H1 (cell line): Measurements from ENCODE around the gene MTFR1L. TPM values are rescaled to one million over a fixed set of nuclear protein-coding genes. Genes with fewer than 3 reads are reported as not detected.

Experiments used
- CTCF ChIA-PET: fragments of 300-600 bp; sonication (Branson Sonifier 250); formaldehyde crosslinking; loops from one replicate; lab custom pipeline; 2021; ENCODE audit not compliant: partially characterized antibody; lab: Charles Lee
- POLR2A ChIA-PET: fragments of 300-600 bp; sonication (Branson Sonifier 250); formaldehyde crosslinking; loops from one replicate; lab custom pipeline; 2021; ENCODE audit warnings: inconsistent platforms; ENCODE audit not compliant: partially characterized antibody; lab: Charles Lee
- DNase-seq, 2 experiments: peaks; one replicate each; pipeline versions ENCODE4 v3.0.0 to v3.0.0-alpha.2; 2010 to 2022; ENCODE audit warnings: low spot score in 2 of 2, low read depth in 1 of 2, mixed read lengths in 1 of 2
- FAIRE-seq: peaks from 2 replicates; lab custom pipeline; 2011; peaks lifted over from hg19 to GRCh38; lab: Jason Lieb, UNC
- H2AFZ ChIP-seq: 2 replicates; pipeline ENCODE4 v1.8.1; 2012; ENCODE audit warnings: low read length, inconsistent platforms
- H2AK5ac ChIP-seq: 2 replicates; pipeline ENCODE4 v1.6.1; 2013; ENCODE audit warnings: low read depth, low read length
- H2BK120ac ChIP-seq: replicated peaks from 2 replicates; pipeline ENCODE3; 2013; ENCODE audit warnings: low read depth, low read length, inconsistent platforms
- H2BK12ac ChIP-seq: 2 replicates; pipeline ENCODE4 v1.6.1; 2013; ENCODE audit warnings: low read depth, low read length
- H2BK15ac ChIP-seq: 2 replicates; pipeline ENCODE4 v1.6.1; 2013; ENCODE audit warnings: low read length
- H2BK20ac ChIP-seq: 2 replicates; pipeline ENCODE4 v1.6.1; 2013; ENCODE audit warnings: low read length
- H2BK5ac ChIP-seq: 2 replicates; pipeline ENCODE4 v1.6.1; 2013; ENCODE audit warnings: low read depth, low read length
- H3K14ac ChIP-seq: 2 replicates; pipeline ENCODE4 v1.6.1; 2013; ENCODE audit warnings: inconsistent platforms; ENCODE audit not compliant: insufficient read length
- H3K18ac ChIP-seq: 2 replicates; pipeline ENCODE4 v1.6.1; 2013; ENCODE audit warnings: low read length; ENCODE audit errors: extremely low read depth
- H3K23ac ChIP-seq: 2 replicates; pipeline ENCODE4 v1.6.1; 2013; ENCODE audit warnings: inconsistent platforms; ENCODE audit not compliant: insufficient read length
- H3K23me2 ChIP-seq: 2 replicates; pipeline ENCODE4 v1.6.1; 2013; ENCODE audit warnings: low read depth, low read length
- H3K27ac ChIP-seq: 2 replicates; pipeline ENCODE4 v1.6.1; 2011; ENCODE audit warnings: low read depth, low read length, inconsistent platforms
- H3K27me3 ChIP-seq, 4 experiments: replicated peaks in 1 of 4; 1 replicate in 1 of 4; 2 replicates in 3 of 4; pipeline versions ENCODE4 v1.6.1 to v1.8.1; 2011 to 2013; ENCODE audit warnings: low read length in 3 of 4, mild to moderate bottlenecking in 3 of 4, inconsistent platforms in 2 of 4, mixed read lengths in 2 of 4, moderate library complexity in 1 of 4; ENCODE audit not compliant: control insufficient read depth in 3 of 4, insufficient read depth in 3 of 4; ENCODE audit errors: extremely low read depth in 1 of 4
- H3K36me3 ChIP-seq, 4 experiments: 2 replicates each; pipeline versions ENCODE4 v1.6.1 to v1.8.1; 2011 to 2013; ENCODE audit warnings: mild to moderate bottlenecking in 4 of 4, low read length in 3 of 4, moderate library complexity in 2 of 4, control low read depth in 1 of 4, inconsistent platforms in 1 of 4; ENCODE audit not compliant: insufficient read depth in 4 of 4, control insufficient read depth in 2 of 4
- H3K4ac ChIP-seq: replicated peaks from 2 replicates; pipeline ENCODE3; 2013; ENCODE audit warnings: low read length, low read depth, mixed read lengths, inconsistent platforms; ENCODE audit not compliant: insufficient read length
- H3K4me1 ChIP-seq, 4 experiments: replicated peaks in 1 of 4; 1 replicate in 1 of 4; 2 replicates in 3 of 4; pipeline versions ENCODE4 v1.6.1 to v1.8.1; 2011 to 2013; ENCODE audit warnings: low read length in 3 of 4, inconsistent platforms in 2 of 4, mixed read lengths in 1 of 4; ENCODE audit not compliant: insufficient read depth in 4 of 4, control insufficient read depth in 3 of 4
- H3K4me2 ChIP-seq, 2 experiments: 2 replicates each; pipeline versions ENCODE4 v1.6.1 to v1.8.1; 2011 to 2013; ENCODE audit warnings: low read depth in 2 of 2, low read length in 2 of 2, control low read depth in 1 of 2, inconsistent platforms in 1 of 2, mild to moderate bottlenecking in 1 of 2; ENCODE audit not compliant: insufficient read depth in 1 of 2
- H3K4me3 ChIP-seq, 4 experiments: fragments of 200-600, 300-600 bp in 1 of 4; sonication (generic), shearing (Covaris generic), sonication (Bioruptor Twin) in 1 of 4; 2 replicates each; pipeline versions ENCODE4 v1.5.1 to v1.8.1; 2011 to 2016; ENCODE audit warnings: low read length in 4 of 4, low read depth in 3 of 4, control low read depth in 2 of 4, inconsistent platforms in 2 of 4, mild to moderate bottlenecking in 2 of 4, mixed read lengths in 1 of 4, moderate library complexity in 1 of 4; ENCODE audit not compliant: insufficient read depth in 2 of 4; ENCODE audit errors: extremely low read depth in 1 of 4
- H3K56ac ChIP-seq: replicated peaks from 2 replicates; pipeline ENCODE3; 2013; ENCODE audit warnings: low read depth, mild to moderate bottlenecking, mixed read lengths, low read length, inconsistent platforms; ENCODE audit not compliant: insufficient read length
- H3K79me1 ChIP-seq: 2 replicates; pipeline ENCODE4 v1.6.1; 2013; ENCODE audit warnings: low read depth, low read length, control low read depth
- H3K79me2 ChIP-seq, 2 experiments: 2 replicates each; pipeline versions ENCODE4 v1.6.1 to v1.8.1; 2012 to 2013; ENCODE audit warnings: low read length in 2 of 2, mild to moderate bottlenecking in 2 of 2, inconsistent platforms in 1 of 2; ENCODE audit not compliant: insufficient read depth in 2 of 2, control insufficient read depth in 1 of 2
- H3K9ac ChIP-seq, 4 experiments: replicated peaks in 1 of 4; 1 replicate in 1 of 4; 2 replicates in 3 of 4; pipeline versions ENCODE4 v1.6.1 to v1.8.1; 2011 to 2013; ENCODE audit warnings: low read depth in 3 of 4, low read length in 3 of 4, control low read depth in 2 of 4, mild to moderate bottlenecking in 2 of 4, moderate library complexity in 2 of 4, inconsistent platforms in 1 of 4; ENCODE audit errors: extremely low read depth in 1 of 4
- H3K9me3 ChIP-seq, 2 experiments: 2 replicates each; pipeline versions ENCODE4 v1.6.1 to v1.8.1; 2012 to 2013; ENCODE audit warnings: mild to moderate bottlenecking in 2 of 2, moderate library complexity in 2 of 2, control low read depth in 1 of 2, inconsistent platforms in 1 of 2, low read depth in 1 of 2, low read length in 1 of 2, mixed read lengths in 1 of 2; ENCODE audit not compliant: insufficient read depth in 2 of 2
- H4K20me1 ChIP-seq, 2 experiments: replicated peaks in 1 of 2; 2 replicates each; pipeline versions ENCODE3 to v1.8.1; 2011 to 2013; ENCODE audit warnings: inconsistent platforms in 2 of 2, low read length in 2 of 2, mild to moderate bottlenecking in 1 of 2; ENCODE audit not compliant: insufficient read depth in 2 of 2, control insufficient read depth in 1 of 2
- H4K5ac ChIP-seq: 2 replicates; pipeline ENCODE4 v1.6.1; 2013; ENCODE audit warnings: low read length, low read depth, mixed read lengths, inconsistent platforms; ENCODE audit not compliant: insufficient read length
- H4K8ac ChIP-seq: 2 replicates; pipeline ENCODE4 v1.8.0; 2013; ENCODE audit warnings: mild to moderate bottlenecking, moderate library complexity, low read length, inconsistent platforms; ENCODE audit not compliant: insufficient read depth; ENCODE audit errors: extremely low read depth
- H4K91ac ChIP-seq: replicated peaks from 2 replicates; pipeline ENCODE3; 2013; ENCODE audit warnings: low read length, mixed read lengths, inconsistent platforms; ENCODE audit not compliant: insufficient read length
- BACH1 ChIP-seq: IDR thresholded peaks from 2 replicates; pipeline ENCODE4 v1.6.1; 2012; ENCODE audit warnings: low read length, improper control_type of control experiment
- EGR1 ChIP-seq: IDR thresholded peaks from 2 replicates; pipeline ENCODE4 v1.6.1; 2011; ENCODE audit warnings: low read depth, low read length, borderline replicate concordance
- EZH2 ChIP-seq: fragments of 200-600 bp; sonication (generic); IDR thresholded peaks from 2 replicates; pipeline ENCODE4 v1.7.1; 2012; ENCODE audit warnings: low read depth, mild to moderate bottlenecking, moderate library complexity, low read length, inconsistent platforms; ENCODE audit not compliant: severe bottlenecking
- JUND ChIP-seq: IDR thresholded peaks from 2 replicates; pipeline ENCODE4 v1.6.1; 2011; ENCODE audit warnings: mild to moderate bottlenecking, improper control_type of control experiment, low read length
- POLR2AphosphoS5 ChIP-seq: IDR thresholded peaks from 2 replicates; pipeline ENCODE4 v1.6.1; 2011; ENCODE audit warnings: low read depth, low read length
- RXRA ChIP-seq: IDR thresholded peaks from 2 replicates; pipeline ENCODE4 v1.6.1; 2011; ENCODE audit warnings: low read depth, mild to moderate bottlenecking, low read length, moderate library complexity; ENCODE audit not compliant: insufficient read depth
- SIN3A ChIP-seq, 2 experiments: IDR thresholded peaks in 1 of 2; conservative IDR thresholded peaks in 1 of 2; 2 replicates each; pipeline ENCODE4 v1.6.1; 2011 to 2012; ENCODE audit warnings: low read length in 2 of 2, improper control_type of control experiment in 1 of 2, low read depth in 1 of 2, mild to moderate bottlenecking in 1 of 2
- SIRT6 ChIP-seq: IDR thresholded peaks from one replicate; pipeline ENCODE4 v1.7.1; 2012; ENCODE audit warnings: low read length, inconsistent platforms
- SP1 ChIP-seq: IDR thresholded peaks from 2 replicates; pipeline ENCODE4 v1.6.1; 2011; ENCODE audit warnings: low read depth, low read length
- SP4 ChIP-seq: IDR thresholded peaks from 2 replicates; pipeline ENCODE4 v1.6.1; 2012; ENCODE audit warnings: low read length, inconsistent platforms
- ZNF274 ChIP-seq: IDR thresholded peaks from 2 replicates; pipeline ENCODE4 v1.7.0; 2012; ENCODE audit warnings: low read length, borderline replicate concordance; ENCODE audit errors: extremely low read depth
- WGBS, 2 experiments: shearing (Covaris generic) in 1 of 2; methylation state at CpG; one replicate each; pipeline versions ENCODE4 v1.1.6 to v1.1.7; 2013 to 2015; ENCODE audit warnings: low lambda C conversion rate in 2 of 2, mixed read lengths in 2 of 2, inconsistent platforms in 1 of 2, low coverage in 1 of 2, missing lambda C conversion rate in 1 of 2; ENCODE audit not compliant: insufficient replicate concordance in 2 of 2, insufficient coverage in 1 of 2, insufficient read length in 1 of 2; ENCODE audit errors: extremely low coverage in 1 of 2, missing lambda C conversion rate in 1 of 2; 5-methylcytosine and 5-hydroxymethylcytosine counted together
- polyA plus RNA-seq, 7 experiments: library from polyadenylated mRNA; depleted of rRNA in 3 of 7; stranded (reverse) in 5 of 7; unstranded in 2 of 7; fragments of >200 nt in 5 of 7; fragments of 200-250 nt in 2 of 7; gene quantifications; 1 replicate in 5 of 7; 2 replicates in 1 of 7; 4 replicates in 1 of 7; pipeline versions ENCODE4 v1.2.1 to v1.2.3, GENCODE V29; 2011 to 2013; ENCODE audit warnings: missing spikeins in 2 of 7, mixed read lengths in 2 of 7
- total RNA-seq: library from RNA; stranded (reverse); fragmentation: NEBNext Ultra II Directional; extraction: Animal tissue kit (Norgen Biotek cat#: 25700); gene quantifications from 2 replicates; pipeline ENCODE4 v1.2.1, GENCODE V29; 2021
- TF ChIP-seq, protein P1 (sequence below): IDR thresholded peaks from 2 replicates; pipeline ENCODE4 v1.6.1; 2011; ENCODE audit warnings: low read length, improper control_type of control experiment

MTFR1L gene
- total and polyA plus RNA-seq, 2 of the 8 experiments (the other 6 are each of a cell fraction or from before 2014, with no cell fraction given) = 20.8 to 23.1 TPM

DNA sequence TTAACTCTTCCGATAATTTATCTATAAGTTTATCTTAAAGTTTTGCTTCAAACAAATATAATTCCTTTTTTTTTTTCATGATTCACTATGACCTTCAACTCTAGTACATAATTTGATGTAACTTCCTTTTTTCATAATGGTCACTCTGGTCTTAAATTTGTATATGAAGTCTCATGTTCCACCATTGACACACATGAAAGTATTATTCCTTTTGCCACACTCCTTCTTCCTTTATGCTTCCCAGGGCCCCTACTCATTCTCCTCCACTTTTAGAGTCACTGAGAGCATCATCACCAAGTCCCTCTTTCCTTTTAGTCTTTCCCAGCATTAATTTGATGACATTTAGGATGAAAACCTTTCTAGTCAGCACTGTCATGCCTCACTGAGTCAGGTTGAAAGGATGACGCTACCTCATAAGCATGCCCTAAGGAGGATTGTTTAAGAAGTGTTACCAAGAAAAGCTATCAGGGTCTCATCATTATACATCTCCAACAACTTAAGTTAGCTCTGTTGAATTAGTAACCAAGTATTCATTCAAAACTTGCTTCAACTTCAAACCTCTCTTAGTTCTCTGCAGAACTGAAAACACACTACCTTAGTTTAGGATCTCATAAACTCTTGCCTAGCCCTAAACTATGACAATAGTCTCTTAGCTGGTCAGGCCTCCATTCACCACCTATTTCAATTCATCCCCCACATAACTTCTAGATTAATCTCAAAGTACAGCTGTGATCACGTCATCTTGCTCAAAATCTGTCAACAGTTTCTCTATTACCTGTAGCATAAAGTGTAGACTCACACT lies 25.0 kb downstream of the MTFR1L start:
- H2BK12ac ChIP-seq = no peak overlapping the region
- TF ChIP-seq JUND (no peak), SIRT6 (no peak), BACH1 (no peak), RXRA (no peak), SP1 (no peak), SP4 (no peak), ZNF274 (no peak), SIN3A (conservative IDR thresholded peaks at IDR 0.05 in 1 of 2, IDR thresholded peaks at IDR 0.05 in 1 of 2; ENCODE audit: low read depth in 1 of 2, low read length in 2 of 2) (no peak), EGR1 (no peak), EZH2 (no peak), POLR2AphosphoS5 (no peak)
- TF ChIP-seq, protein P1, sequence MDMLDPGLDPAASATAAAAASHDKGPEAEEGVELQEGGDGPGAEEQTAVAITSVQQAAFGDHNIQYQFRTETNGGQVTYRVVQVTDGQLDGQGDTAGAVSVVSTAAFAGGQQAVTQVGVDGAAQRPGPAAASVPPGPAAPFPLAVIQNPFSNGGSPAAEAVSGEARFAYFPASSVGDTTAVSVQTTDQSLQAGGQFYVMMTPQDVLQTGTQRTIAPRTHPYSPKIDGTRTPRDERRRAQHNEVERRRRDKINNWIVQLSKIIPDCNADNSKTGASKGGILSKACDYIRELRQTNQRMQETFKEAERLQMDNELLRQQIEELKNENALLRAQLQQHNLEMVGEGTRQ = no peak

More for the DNA sequence above, 25.0 kb downstream of the MTFR1L start:
- no peaks in the 10 kb centered on the region for H3K23me2 ChIP-seq
- H3K27me3 ChIP-seq = no peaks in the 10 kb centered on the region
- H4K5ac ChIP-seq = no peak overlapping the region
- no peak overlapping the region for H4K8ac ChIP-seq
- no peak overlapping the region for H3K23ac ChIP-seq
- 94 to 100% methylated on average over 1 to 3 of the region's 3 CpGs for WGBS, 2 experiments
- H4K20me1 ChIP-seq = peaks cover 0 to 4% of the 10 kb centered on the region in 2 experiments
- H3K4ac ChIP-seq = no peak overlapping the region
- no peak overlapping the region for H3K4me2 ChIP-seq
- H3K4me1 ChIP-seq = peaks cover 0 to 3% (median under 1%) of the 10 kb centered on the region in 4 experiments; a peak in 2 of 7 replicates
- no peak overlapping the region for H3K56ac ChIP-seq
- H2AFZ ChIP-seq = no peak overlapping the region
- no peak overlapping the region for H3K14ac ChIP-seq
- H2AK5ac ChIP-seq = no peak overlapping the region
- CTCF ChIA-PET = interaction anchor here (0.6 to 1.9 kb wide), 8 partner anchors 10 to 431 kb away, joined by 3 to 7 read pairs (median 3); no protein-coding TSS in a partner anchor
- no peak overlapping the region for H3K18ac ChIP-seq
- no peak overlapping the region for H2BK5ac ChIP-seq
- no peak overlapping the region for H2BK120ac ChIP-seq
- no peak overlapping the region for H4K91ac ChIP-seq
- no peaks in the 10 kb centered on the region for H3K36me3 ChIP-seq
- no peak overlapping the region for H2BK20ac ChIP-seq
- H3K9me3 ChIP-seq = no peaks in the 10 kb centered on the region
- POLR2A ChIA-PET = interaction anchor here (0.5 to 2.7 kb wide), 6 partner anchors 11 to 100 kb away, joined by 3 to 11 read pairs (median 6); partner anchors contain the start of gene MTFR1L
- H3K79me1 ChIP-seq = peaks cover 3% of the 10 kb centered on the region
- FAIRE-seq = no peak
- H3K27ac ChIP-seq = no peak overlapping the region
- no peak for DNase-seq
- no peak overlapping the region for H2BK15ac ChIP-seq
- H3K79me2 ChIP-seq = peaks cover 0 to 75% of the 10 kb centered on the region in 2 experiments; a peak in 3 of 4 replicates
- no peak overlapping the region for H3K9ac ChIP-seq
- no peak overlapping the region for H3K4me3 ChIP-seq
